ACC112 (cell line): ENCODE data around the gene SSX4B.
"Not testable (repeated sequence)": the region's sequence is repeated elsewhere in the genome, so short reads cannot be mapped to it uniquely, and the experiment has no call there.

ENCODE experiments used
- H2AFZ ChIP-seq: fragments of 200-600 bp; sonication (generic); one replicate; pipeline ENCODE4 v1.6.0; 2017; ENCODE audit warnings: antibody characterized with exemption, low read length; ENCODE audit not compliant: unreplicated experiment
- H3K27ac ChIP-seq: fragments of 200-600 bp; sonication (generic); 2 replicates; pipeline ENCODE4 v1.5.1; 2014; ENCODE audit warnings: low read depth, mild to moderate bottlenecking, antibody characterized with exemption, low read length, moderate library complexity
- H3K27me3 ChIP-seq: fragments of 200-600 bp; sonication (generic); 2 replicates; pipeline ENCODE4 v1.6.1; 2014; ENCODE audit warnings: mild to moderate bottlenecking, antibody characterized with exemption, low read length, moderate library complexity, mixed read lengths; ENCODE audit not compliant: insufficient read depth
- H3K36me3 ChIP-seq: fragments of 200-600 bp; sonication (generic); 2 replicates; pipeline ENCODE4 v1.6.1; 2016; ENCODE audit warnings: mild to moderate bottlenecking, antibody characterized with exemption, low read length, moderate library complexity, mixed read lengths; ENCODE audit not compliant: insufficient read depth
- H3K4me1 ChIP-seq: fragments of 200-600 bp; sonication (generic); one replicate; pipeline ENCODE4 v1.6.1; 2016; ENCODE audit warnings: low read length, mixed read lengths; ENCODE audit not compliant: insufficient read depth, unreplicated experiment, control insufficient read depth
- H3K4me3 ChIP-seq: fragments of 200-600 bp; sonication (generic); 2 replicates; pipeline ENCODE4 v1.5.1; 2014; ENCODE audit warnings: mild to moderate bottlenecking, low read depth, low read length
- H3K79me2 ChIP-seq: fragments of 200-600 bp; sonication (generic); one replicate; pipeline ENCODE4 v1.6.0; 2016; ENCODE audit warnings: low read length; ENCODE audit not compliant: control insufficient read depth, unreplicated experiment, insufficient read depth

SSX4B gene, protein sequence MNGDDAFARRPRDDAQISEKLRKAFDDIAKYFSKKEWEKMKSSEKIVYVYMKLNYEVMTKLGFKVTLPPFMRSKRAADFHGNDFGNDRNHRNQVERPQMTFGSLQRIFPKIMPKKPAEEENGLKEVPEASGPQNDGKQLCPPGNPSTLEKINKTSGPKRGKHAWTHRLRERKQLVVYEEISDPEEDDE

DNA sequence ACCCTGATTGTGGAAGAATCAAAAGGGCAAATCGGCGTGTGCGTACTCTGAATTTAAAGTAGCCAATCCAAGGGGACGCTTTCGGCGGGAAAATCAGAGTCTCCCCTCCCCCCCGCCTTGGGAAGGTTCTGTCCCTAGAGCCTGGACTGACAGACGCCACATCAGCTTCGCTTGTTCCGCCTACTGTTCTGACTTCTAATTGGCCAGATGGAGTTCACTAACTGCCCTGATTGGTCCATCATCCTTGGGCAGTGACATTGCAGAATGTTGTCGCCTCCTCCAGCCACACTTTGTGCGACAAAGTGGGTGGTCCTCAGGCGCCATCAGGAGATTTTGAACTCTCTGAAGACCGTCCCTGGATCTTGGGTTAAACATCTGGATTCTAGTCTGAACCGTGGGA lies at the start of gene SSX4B:
SSX4B (minus strand) TSS at position 101 of the 400 bp plus-strand sequence. CDS start 588 bp downstream, outside the sequence.
- not testable (repeated sequence) for H3K36me3 ChIP-seq, H3K4me1 ChIP-seq, H3K4me3 ChIP-seq, H3K79me2 ChIP-seq, H3K27ac ChIP-seq, H2AFZ ChIP-seq, H3K27me3 ChIP-seq

DNA sequence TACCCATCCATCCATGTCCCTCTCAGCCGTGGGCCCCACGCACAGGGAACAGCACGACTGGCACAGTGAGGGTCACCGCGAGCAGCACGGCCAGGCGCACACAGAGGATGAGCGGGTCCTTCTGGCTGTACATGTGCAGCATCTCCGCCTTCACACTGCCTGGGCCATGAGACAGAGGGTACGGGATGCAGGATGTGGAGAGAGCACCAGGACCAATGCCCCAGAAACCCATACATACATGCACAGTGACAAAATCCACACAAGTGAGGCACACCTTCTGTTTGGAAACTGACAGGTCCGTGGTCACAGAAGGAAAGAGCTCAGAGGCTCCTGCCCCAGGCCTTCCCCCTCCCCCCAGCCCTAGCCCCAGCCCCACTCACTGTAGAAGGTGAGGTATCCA lies 48.8 kb upstream of the SSX4B start:
- Histone ChIP-seq H2AFZ (no peak overlapping the region), H3K79me2 (peaks cover 11% of the 10 kb centered on the region), H3K4me3 (no peak overlapping the region), H3K4me1 (peaks cover 5% of the 10 kb centered on the region), H3K36me3 (no peaks in the 10 kb centered on the region), H3K27ac (no peak overlapping the region), H3K27me3 (no peaks in the 10 kb centered on the region)

DNA sequence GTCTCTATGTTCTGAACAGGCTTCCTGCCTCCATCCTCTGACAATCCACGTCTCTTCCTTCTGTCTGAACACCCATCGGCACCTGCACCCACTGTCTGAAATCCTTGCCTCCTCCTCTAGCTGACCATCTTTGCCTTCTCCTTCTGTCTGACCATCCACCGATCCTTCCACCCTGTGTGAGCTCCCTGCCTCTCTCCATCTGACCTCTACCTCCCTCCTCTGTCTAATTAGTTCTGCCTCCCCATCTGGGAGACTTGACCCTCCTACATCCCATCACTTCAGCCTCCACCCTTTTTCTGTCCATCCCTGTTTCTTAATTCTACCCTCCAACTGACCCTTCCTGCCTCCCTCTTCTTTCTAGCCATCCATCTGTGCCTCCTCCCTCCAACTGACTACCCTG lies 48.3 kb upstream of the SSX4B start:
- Histone ChIP-seq H3K79me2 (peaks cover 9% of the 10 kb centered on the region), H3K4me1 (peaks cover under 1% of the 10 kb centered on the region), H3K4me3 (no peak overlapping the region), H3K27me3 (no peaks in the 10 kb centered on the region), H2AFZ (no peak overlapping the region), H3K36me3 (no peaks in the 10 kb centered on the region), H3K27ac (no peak overlapping the region)

DNA sequence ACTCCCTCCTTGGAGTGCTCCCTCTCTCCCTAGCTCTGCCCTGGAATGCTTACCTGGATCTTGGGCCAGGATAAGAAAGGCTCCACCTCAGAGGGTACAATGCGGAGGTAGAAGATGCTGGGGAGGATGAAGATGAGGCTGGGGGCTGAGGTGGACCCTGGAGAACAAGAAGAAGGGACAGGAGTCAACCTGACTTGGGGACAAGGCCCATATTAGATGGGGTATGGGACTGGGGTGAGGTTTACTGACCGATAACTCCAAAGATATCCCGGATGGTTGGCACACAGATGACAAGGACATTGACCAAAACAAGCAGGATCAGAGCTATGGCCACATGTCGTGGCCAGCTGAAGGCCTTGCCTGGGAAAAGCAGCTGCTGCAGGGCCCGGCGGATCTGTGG lies 47.7 kb upstream of the SSX4B start:
- Histone ChIP-seq H3K36me3 (no peaks in the 10 kb centered on the region), H3K79me2 (peaks cover 6% of the 10 kb centered on the region), H3K27me3 (no peaks in the 10 kb centered on the region), H2AFZ (no peak overlapping the region), H3K4me1 (no peaks in the 10 kb centered on the region), H3K27ac (no peak overlapping the region), H3K4me3 (no peak overlapping the region)

DNA sequence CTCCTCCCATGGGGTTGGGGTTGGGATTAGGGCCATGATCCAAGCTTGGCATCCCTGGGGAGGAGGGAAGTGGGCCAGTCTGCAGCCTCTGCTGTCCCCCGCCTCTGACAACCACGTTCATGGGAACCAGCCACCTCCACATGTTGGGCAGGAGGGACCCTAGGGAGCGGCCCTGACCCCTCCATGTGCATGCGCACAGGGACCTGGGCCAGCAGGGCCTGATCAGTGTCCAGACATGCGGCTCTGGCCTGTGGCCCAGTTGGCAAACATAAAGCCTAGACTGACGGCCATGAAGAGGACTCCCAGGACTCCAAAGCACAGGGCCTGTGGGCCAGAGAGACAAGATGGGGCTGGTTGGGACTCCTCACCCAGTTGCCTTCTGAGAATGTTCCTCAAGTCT lies 47.0 kb upstream of the SSX4B start:
- H3K27ac ChIP-seq: no peak overlapping the region
- H3K4me1 ChIP-seq: no peaks in the 10 kb centered on the region
- no peaks in the 10 kb centered on the region for H3K36me3 ChIP-seq
- no peaks in the 10 kb centered on the region for H3K79me2 ChIP-seq
- no peak overlapping the region for H3K4me3 ChIP-seq
- H2AFZ ChIP-seq: no peak overlapping the region
- no peaks in the 10 kb centered on the region for H3K27me3 ChIP-seq

DNA sequence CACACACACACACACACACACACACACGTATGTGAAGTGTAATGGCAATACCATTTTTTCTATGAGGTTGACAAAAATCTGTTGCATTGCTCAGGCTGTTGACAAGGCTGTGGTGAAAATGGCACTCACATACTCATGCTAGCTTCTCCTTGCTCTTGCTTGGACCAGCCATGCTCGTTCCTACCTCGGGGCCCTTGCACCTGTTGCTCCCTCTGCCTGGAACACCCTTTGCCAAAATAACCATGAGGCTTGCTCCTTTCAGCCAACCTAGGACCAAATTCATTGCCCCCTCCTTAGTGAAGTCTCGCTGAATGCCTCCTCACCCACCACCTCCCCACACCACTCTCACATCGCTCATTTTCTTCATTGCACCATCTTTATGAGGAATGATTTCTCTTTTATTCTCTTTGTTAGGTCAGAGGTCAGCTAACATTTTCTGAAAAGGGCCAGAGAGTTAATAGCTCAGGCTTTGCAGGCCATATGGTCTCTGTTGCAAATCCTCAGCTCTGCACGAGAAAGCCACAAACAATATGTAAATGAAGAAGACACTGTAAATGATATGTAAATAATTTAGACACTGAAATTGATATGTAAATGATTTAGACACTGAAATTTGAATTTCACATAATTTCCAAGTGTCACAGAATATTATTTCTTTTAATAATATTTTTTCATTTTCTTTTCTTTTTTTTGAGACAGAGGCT lies 45.0 kb upstream of the SSX4B start:
- Histone ChIP-seq H2AFZ (no peak overlapping the region), H3K4me3 (no peak overlapping the region), H3K27me3 (no peaks in the 10 kb centered on the region), H3K36me3 (no peaks in the 10 kb centered on the region), H3K27ac (no peak overlapping the region), H3K79me2 (no peaks in the 10 kb centered on the region), H3K4me1 (no peaks in the 10 kb centered on the region)

DNA sequence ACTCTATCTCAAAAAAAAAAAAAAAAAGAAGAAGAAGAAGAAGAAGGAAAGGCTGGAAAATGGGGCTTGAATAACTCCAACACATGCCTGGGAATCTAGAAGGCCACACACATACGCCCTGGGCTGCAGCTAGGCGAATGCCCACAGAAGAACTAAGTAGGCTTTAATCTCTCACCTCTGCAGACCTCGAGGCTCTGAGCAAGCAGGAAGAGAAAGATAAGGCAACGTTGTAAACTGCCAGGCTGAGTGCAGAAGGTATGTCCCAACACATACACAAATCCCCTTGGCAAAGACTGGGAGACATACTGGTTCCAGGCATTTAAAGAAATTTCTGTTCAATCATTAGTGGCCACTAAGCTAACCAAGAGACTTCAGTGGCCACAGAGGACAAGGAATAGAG lies 39.9 kb upstream of the SSX4B start:
- Histone ChIP-seq H3K36me3 (no peaks in the 10 kb centered on the region), H3K27me3 (no peaks in the 10 kb centered on the region), H2AFZ (no peak overlapping the region), H3K79me2 (no peaks in the 10 kb centered on the region), H3K4me3 (no peak overlapping the region), H3K4me1 (no peaks in the 10 kb centered on the region), H3K27ac (no peak overlapping the region)

DNA sequence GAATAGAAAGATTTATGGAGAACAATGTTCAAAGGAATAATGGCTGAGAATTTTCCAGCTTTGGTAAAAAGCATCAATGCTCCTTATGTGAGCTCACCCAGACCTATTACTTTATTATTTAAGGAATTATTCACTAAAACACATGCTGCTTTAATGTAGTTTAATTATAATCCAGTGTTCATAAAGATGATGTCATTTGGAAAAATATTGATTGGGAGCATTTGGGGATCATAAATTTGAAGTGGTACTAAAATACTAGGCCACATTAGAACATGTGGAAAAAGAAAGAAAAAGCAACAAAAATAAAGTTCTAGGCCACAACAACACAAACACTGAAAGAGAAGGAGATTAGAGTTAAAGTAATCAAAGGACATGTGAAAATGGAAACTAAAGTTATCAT lies 38.3 kb upstream of the SSX4B start:
- no peaks in the 10 kb centered on the region for H3K79me2 ChIP-seq
- no peak overlapping the region for H3K27ac ChIP-seq
- no peaks in the 10 kb centered on the region for H3K36me3 ChIP-seq
- no peak overlapping the region for H2AFZ ChIP-seq
- no peak overlapping the region for H3K4me3 ChIP-seq
- no peaks in the 10 kb centered on the region for H3K4me1 ChIP-seq
- H3K27me3 ChIP-seq: no peaks in the 10 kb centered on the region

DNA sequence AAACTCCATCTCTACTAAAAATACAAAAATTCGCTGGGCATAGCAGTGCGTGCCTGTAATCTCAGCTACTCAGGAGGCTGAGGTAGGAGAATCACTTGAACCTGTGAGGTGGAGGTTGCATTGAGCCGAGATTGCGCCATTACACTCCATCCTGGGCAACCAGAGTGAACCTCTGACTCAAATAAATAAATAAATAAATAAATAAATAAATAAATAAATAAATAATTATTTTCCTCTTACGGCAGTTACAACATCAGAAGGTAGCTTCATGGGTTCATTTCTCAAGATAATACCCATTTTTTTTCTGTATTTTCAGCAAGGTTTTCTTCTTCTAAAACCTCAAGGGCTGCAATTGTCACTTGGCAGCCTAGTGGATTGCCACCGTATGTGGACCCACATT lies 35.4 kb upstream of the SSX4B start:
- not testable (repeated sequence) for H3K27ac ChIP-seq, H2AFZ ChIP-seq, H3K4me1 ChIP-seq, H3K79me2 ChIP-seq, H3K27me3 ChIP-seq, H3K4me3 ChIP-seq, H3K36me3 ChIP-seq

DNA sequence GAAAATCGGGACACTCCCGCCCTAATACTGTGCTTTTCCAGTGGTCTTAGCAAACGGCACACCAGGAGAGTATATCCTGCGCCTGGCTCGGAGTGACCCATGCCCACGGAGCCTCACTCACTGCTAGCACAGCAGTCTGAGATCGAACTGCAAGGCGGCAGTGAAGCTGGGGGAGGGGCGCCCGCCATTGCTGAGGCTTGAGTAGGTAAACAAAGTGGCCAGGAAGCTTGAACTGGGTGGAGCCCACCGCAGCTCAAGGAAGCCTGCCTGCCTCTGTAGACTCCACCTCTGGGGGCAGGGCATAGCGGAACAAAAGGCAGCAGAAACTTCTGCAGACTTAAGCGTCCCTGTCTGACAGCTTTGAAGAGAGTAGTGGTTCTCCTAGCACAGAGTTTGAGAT lies 22.0 kb upstream of the SSX4B start:
- not testable (repeated sequence) for H3K4me1 ChIP-seq, H2AFZ ChIP-seq, H3K4me3 ChIP-seq, H3K27me3 ChIP-seq, H3K36me3 ChIP-seq, H3K79me2 ChIP-seq, H3K27ac ChIP-seq

DNA sequence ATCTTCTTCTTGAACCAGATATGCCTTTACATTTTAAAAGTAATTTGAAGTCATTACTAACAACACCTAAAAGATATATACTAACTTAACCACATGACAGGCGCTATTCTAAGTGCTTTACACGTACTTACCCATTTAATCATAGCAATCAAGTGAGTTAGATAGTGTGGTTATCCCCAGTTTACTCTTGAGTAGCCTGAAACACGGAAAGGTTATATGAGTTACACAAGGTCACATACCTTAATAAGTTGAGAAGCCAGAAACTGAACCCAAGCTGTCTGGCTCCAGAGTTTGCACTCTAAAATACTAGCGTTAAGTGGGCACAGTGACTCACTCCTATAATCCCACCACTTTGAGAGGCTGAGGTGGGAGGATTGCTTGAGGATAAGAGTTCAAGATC lies 18.4 kb upstream of the SSX4B start:
- not testable (repeated sequence) for H3K79me2 ChIP-seq, H2AFZ ChIP-seq, H3K4me3 ChIP-seq, H3K27ac ChIP-seq, H3K36me3 ChIP-seq, H3K4me1 ChIP-seq, H3K27me3 ChIP-seq
